NCI-H1417 (cell line): ENCODE results near the gene ADAMTSL2.

ENCODE experiments used
- DNase-seq, 3 experiments: peaks; one replicate each; lab custom pipeline; 2025; lab: John Stamatoyannopoulos, UW

Gene ADAMTSL2

DNA sequence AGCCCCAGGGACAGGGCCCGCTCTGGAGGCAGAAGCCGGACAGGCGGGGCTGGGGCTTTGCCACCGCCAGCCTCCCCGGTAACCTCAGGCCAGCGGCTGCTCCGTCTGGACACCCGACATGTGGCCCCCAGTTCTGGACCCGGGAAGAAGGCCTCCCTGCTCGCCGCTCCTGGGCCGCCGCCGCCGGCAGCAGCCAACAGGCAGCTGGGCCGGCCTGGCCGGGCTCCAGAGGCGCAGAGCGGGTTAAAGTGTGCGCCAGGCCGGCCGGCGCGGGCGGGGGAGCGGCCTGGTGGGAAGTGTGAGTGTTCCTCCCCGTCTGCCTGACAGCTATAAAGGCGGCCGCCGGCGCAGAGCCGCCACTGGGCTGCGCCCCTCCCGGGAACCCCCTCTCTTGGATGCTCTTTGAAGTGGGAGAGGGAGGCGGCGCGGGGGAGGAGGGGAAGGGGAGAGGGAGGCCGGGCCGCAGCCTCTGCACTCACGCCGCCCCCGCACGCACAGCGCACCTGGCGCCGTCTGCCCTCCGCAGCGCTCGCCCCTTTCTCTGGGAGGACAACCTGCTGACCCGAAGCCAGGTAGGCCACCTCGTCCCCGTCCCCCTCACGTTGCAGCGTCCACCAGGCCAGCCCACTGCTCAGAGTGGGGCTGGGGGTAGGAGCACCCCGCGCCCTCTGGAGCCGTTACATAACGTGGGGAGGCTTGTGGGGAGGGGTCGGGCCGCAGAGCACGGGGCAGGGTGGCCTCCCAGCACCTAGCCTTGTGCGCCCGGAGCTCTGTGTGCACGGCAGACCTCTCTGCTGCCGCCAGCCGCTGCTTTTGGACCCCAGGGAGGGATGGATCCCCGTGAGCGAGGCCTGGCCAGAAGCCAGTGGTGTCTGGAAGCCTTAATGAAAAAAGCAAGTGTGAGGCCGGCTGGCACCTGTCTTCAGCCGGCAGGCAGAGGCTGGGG is at the start of gene ADAMTSL2:
TSS of gene ADAMTSL2 (plus strand) at position 359 of the 946 bp plus-strand sequence. CDS start 2,009 bp downstream, outside the sequence.
- peak; percentile 66 to 93 (median 91) for DNase-seq

DNA sequence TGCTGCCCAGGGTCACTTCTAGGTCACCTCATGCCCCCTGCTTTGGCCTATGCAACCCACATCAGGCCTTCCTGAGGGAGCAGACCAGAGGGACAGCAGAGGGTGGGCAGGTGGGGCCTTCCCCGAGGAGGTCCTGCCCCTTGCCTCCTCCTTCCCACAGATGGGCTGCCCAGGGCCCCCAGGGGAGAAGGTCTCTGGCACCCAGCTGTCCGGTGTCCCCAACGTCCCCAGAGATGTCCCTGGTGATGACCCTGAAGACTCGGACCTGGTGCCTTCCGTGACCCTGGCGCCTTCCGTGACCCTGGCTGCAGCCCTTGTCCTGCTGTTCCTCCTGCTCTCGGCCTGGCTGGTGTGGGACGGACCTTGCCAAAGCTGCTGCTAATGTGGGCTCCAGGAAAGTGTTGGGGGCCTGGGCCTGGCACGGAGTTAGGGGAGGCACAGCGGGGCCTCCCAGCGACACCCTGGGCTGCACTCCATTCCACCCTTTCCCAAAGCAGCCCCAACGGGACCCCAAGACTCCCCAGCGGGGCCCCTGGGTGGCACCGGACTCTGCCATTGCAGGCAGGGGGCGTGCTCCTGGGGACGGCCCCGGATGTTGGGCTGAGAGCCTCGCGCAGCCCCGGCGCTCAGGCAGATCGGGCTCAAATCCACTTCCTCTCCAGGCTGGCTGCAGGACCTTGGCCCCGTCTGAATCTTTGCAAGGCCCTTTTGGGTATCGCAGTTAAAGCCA is 48.8 kb upstream of the ADAMTSL2 start:
- DNase-seq: no peak

DNA sequence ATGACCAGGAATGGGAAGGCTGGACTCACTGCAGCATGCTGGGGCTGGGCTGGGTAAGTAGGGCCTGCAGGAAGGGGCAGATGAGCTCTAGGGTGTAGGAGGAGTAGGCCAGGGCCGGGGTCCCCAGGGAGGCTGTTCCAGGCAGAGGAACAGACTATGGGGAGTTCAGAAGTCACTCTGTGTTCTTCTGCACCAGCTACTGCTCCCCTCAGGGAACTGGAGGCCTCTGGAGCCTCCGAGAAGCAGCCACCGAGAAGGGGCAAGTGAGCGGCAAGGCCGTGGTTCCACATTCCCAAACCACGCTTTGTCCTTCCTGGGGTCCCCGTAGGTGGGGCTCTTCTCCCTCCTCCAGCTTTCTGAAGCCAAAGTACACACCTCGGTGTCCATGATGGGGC is 47.2 kb upstream of the ADAMTSL2 start:
- no peak for DNase-seq

DNA sequence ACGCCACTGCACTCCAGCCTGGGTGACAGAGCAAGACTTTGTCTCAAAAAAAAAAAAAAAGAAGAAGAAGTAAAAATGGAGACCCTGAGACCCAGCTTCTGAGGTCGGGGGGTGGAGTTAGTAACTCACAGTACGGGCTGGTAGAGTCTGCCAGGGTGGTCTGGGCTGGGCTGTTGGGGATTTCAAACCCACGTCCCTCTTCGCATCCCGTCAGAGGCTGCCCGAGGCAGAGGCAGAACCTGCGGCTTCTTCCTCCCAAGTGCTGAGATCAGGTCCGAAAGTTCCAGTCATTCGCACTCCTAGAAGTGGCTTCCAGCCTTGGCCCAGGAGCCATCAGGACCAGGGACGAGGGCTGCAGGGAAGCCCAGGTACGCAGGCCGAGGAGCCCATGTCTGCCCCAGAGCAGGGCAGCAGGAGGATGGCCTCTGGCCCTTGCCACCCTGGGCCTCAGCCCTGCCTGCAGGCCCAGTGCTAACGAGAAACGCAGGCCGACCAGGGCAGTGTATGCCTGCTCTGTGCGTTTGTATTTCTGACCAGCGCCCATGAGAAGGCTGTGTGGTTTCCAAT is 45.7 kb upstream of the ADAMTSL2 start:
- no peak for DNase-seq

DNA sequence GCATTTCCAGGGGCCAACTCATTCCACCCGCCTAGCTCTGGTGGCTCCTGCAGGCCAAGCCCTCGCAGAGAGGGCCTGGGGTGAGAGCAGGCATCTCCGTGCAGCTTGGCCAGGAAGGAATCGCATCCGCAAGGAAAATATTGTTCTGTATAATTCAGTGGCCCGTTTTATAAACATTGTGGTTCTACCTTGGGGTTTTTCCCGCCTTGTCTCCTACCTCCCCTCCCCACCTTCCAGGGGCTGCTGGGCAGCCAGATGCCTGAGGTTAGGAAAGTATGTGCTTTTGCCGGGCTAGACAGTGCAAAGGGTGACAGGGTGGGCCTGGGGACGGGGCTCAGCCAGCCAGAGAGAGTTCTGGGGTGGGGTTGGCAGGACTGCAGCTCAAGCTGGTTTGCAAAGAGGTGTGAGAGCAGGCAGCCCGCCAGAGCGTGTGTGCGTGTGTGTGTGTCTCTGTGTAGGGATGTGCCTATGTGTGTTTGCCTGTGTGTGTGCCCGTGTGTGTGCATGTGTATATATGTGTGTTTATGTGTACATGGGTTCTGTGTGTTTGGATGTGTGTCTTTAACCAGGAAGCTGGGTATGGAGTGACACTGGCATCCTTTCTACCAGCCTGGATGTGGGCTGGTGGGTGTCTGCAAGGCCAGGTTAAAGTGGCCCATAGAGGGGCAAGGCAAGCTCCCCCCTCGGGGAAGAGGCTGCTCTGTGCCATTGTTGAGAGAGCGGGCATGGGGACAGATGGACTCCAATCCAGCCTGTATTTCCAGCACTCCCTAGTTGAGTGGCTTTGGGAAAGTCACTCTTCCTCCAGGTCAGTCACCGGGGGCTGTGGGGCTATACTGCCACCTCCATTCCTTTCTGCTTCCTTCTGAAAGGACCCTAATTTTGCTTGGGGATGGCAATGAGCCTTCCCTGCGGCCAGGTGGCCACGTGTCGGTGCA is 45.0 kb upstream of the ADAMTSL2 start:
- DNase-seq: no peak

DNA sequence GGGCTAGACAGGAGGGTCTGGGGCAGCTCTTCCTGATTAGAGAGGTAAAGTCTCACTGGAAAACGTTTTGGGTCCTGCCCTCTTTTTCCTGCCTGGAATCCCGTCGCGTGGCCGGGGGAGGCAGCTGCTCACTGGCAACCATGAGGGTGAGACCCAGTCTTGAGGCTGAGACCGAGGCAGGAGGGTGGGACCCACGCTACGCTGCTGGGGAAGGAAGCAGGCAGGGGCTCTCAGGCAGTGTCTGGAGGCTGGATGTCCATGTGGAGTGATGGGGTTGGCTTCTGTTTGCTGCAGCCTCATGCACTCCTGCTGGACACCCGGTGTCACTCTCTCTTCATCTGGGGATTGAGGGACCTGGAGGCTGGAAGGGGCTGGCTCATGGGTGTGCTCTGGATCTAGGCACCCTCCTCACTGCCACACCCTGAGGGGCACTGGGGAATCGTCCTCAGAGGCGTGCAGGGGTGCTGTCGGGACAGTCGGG is 44.3 kb upstream of the ADAMTSL2 start:
- DNase-seq: peak in 1 of 3 experiments; percentile 20

DNA sequence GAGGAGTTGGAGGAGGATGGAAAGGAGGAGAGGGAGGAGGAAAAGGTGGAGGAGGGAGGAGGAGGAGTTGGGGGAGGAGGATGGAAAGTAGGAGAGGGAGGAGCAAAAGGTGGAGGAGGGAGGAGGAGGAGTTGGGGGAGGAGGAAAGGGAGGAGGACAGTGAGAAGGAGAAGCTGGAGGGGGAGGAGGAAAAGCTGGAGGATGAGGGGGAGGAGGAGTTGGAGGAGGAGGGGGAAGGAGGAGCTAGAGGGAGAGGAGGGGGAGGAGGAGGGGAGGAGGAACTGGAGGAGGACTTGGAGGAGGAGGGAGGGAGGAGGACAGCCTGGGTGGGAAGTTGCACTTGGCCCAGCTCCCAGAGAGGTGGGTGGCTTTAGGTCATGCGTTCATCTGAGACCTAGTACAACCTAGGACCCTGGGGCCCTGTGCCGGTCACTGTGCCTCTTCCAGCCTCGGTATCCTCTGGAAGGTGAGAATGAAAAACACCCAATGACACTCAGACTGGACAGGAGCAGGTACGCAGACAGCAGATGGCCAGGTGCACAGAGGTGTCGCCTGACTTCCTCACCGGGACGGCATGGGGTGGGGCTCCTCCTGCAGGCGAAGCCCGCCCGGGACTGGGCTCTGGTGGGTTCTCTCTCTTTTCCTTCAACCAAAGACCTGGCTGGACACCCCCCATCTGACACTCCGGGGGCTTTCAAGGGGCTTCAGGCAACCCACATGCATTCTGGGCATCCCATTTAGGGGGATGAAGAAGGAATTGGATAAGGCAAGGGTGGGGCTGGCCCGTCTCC is 43.4 kb upstream of the ADAMTSL2 start:
- no peak for DNase-seq

DNA sequence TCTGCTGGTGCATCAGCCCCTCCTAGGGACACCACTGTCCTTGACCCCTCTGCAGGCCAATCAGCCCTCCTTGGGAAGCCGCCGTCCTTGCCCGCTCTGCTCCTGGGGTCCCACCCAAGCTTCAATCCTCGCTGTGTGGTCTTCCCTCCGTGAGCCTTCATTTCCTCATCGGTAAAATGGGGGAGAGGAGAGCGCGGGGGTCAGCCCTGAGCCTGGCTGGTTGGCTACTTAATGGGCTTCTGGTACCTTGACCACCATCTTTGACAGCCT is 42.9 kb upstream of the ADAMTSL2 start:
- DNase-seq: no peak

DNA sequence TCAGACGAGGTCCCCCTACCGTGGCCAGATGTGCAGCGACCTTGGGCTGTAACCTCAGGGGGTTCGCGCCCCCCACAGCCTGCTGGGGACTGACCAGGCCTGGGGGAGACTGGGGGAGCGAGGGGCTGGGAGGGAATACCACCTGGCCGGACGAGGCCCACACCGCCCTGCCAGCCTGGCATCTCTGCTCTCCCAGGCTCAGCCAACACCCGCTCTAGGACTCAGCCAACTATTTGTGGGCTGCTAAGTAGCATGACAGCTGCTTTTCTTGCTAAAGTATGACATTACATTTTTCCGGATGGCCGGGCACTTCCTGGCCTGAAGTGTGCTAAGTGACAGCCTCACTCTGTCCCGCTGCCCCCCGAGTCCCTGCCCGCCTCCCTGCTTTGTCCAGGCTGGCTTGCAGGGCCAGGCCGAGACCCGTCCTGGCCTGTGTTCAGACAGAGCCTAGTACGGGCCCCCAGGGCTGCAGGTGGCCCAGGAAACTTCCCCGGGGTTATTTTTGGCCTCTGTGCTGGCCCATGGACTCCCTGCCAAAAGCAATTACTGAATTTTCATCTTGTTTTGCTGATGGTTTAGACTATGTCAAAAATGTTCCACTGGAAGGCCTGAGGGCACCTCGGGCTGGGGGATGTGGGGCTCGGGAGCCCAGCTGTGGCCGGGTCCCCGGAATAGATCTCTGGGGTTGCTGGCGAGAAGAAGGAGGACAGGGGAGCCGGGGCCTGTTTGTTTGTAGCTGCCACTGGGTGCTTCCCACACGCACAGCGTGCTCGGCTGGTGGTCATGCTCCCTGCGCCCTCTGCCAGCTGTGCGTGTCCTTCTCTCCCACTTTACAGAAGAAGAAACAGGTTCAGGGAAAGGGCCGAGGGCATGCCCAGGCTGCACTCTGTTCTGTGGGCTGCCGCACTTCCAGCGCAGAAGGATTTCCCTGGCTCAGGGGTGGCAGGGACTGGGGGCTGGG is 42.2 kb upstream of the ADAMTSL2 start:
- DNase-seq: peak in 1 of 3 experiments; percentile 20

DNA sequence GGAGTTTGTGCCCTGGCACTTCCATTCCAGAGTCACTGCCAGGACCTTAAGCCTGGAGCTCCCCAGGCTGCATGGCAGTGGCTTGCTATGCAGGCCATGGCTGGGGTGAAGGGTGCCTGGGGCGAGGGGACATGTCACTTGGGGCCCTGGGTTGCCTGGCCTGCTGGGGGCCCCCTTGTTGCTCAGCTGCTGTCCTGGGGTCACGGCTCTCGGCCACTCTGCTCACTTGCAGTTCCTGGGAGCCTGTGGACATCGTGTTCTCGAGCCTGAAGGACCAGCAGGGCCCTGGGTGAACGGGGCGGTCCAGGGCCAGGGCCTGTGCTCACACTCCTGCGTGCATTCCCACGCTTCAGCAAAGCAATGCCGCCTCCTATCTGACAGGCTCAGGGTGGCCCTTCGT is 41.1 kb upstream of the ADAMTSL2 start:
- DNase-seq: no peak

DNA sequence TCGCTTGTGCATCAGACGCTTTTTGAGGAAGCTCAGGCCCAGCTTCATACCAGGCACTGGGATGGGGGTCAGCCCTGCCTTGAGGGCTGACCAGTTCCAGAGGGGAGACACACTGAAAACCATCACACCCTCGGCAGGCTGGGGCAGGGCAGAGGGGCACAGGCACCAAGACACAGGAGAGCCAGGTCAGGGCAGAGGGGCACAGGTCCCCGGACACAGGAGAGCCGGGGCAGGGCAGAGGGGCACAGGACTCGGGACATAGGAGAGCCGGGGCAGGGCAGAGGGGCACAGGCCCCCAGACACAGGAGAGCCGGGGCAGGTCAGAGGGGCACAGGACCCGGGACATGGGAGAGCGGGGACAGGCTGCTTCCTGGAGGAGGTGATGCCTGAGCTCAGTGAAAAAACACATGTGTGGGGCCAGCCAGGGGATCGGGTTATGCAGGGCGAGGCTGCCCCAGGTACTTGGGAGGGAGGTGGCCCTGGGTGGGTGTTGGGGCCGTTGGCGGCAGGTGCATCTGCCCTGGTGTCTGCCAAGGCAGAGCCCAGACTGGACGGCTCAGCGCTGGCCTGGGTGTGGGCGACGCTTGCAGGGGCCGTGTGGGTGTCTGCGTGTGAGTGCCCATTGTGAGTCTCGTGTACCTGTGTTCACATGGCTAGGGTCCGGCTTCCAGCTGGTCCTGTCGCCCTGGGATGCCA is 40.5 kb upstream of the ADAMTSL2 start:
- no peak for DNase-seq

DNA sequence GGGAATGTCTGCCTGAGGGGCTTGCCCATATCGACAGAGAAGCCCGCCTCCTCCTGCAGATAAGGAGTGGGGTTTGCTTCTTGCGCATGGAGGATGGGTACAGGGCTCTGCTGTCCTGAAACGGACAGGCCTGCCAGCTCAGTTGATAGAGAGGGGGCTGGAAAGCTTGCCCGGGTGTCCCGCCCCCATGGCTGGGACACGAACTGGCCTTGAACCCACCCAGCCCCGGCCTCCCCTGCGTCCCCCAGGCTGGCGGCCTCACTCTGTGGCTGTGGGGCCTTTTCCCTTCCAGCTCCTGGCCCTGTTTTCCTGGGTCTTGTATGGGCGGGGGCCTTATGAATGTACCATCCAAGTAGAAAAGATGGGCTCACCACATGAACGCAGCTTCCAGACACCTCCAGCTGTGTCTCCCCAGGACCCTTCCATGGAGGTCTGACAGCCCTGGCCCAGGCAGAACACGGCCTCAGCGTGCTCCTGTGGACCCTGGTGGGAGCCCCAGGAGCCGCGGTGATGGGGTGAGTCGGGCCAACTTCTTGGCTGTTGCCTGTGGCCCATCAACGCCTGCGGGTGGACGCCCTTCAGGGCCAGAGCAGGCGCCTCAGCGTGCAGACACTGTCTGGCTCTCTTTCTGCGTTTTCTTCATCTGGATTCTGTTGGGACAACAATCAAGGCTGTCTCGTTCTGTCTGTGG is 39.7 kb upstream of the ADAMTSL2 start:
- no peak for DNase-seq

DNA sequence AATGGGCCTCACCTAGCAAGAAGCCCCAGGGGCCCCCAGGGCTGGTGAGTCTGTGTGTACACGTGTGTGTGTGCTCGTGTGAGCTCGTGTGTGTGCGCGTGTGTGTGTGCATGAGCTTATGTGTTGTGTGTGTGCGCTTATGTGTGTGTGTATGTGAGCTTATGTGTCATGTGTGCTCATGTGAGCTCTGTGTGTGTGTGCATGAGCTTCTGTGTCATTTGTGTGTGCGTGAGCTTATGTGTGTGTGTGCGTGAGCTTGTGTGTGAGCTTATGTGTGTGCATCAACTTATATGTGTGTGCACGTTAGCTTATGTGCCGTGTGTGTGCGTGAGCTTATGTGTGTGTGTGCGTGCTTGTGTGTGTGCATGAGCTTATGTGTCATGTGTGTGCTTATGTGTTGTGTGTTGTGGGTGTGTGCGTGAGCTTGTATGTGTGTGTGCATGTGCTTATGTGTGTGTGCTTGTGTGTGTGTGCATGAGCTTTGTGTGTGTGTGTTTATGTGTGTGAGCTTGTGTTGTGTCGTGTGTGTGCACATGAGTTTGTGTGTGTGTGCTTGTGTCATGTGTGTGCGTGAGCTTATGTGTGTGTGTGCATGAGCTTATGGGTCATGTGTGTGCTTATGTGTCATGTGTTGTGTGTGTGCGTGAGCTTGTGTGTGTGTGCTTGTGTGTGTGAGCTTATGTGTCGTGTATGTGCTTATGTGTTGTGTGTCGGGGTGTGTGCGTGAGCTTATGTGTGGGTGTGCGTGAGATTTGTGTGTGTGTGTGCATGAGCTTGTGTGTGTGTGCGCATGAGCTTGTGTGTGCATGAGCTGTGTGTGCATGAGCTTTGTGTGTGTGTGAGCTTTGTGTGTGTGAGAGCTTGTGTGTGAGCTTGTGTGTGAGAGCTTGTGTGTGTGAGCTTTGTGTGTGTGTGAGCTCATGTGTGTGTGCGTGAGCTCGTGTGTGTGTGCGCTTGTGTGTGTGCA is 38.9 kb upstream of the ADAMTSL2 start:
- DNase-seq: no peak

DNA sequence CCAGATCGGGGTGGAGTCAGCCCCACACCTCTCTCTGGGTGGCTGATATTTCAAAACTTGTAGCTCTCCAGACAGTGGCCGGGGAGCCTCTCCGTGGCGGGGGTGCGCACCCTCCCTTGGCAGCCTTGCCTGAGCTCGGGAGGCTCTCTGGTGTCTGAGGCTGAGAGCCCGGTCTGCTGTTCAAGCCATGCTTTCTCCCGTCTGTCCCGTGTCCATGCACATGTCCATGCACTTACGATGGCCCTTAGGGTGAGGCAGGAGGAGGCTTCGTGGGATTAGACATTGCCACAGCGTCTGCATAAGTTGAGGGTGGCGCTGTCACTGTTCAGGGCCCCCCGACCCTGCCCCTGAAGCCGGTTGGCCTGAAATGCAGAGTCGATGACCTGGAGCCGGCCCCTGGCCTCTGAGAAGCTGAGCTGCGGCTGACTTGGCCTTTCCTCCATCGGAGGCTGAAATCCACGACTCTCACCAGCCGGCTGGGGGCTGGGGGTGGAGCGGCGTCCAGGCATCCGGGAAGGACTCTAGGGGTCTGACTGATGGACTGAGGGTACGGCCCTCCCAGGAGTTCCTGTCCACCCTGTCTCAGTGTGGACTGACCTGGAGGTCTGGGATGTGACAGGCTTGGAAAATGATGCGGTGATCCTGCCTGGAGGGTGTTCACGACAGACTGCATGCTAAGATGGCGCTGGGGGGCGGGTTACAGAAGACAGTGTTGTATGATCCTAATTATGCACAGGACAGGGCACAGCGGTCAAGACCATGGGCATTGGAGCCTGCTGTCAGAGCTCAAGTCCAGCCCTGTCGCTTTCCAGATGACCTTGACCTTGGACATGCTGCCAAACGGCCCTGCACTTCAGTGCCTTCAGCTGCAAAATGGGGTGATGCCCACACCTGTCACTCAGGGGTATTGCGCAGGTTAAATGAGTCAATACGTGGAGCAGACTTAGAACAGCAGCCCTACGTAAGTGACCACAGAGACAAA is 37.4 kb upstream of the ADAMTSL2 start:
- no peak for DNase-seq

DNA sequence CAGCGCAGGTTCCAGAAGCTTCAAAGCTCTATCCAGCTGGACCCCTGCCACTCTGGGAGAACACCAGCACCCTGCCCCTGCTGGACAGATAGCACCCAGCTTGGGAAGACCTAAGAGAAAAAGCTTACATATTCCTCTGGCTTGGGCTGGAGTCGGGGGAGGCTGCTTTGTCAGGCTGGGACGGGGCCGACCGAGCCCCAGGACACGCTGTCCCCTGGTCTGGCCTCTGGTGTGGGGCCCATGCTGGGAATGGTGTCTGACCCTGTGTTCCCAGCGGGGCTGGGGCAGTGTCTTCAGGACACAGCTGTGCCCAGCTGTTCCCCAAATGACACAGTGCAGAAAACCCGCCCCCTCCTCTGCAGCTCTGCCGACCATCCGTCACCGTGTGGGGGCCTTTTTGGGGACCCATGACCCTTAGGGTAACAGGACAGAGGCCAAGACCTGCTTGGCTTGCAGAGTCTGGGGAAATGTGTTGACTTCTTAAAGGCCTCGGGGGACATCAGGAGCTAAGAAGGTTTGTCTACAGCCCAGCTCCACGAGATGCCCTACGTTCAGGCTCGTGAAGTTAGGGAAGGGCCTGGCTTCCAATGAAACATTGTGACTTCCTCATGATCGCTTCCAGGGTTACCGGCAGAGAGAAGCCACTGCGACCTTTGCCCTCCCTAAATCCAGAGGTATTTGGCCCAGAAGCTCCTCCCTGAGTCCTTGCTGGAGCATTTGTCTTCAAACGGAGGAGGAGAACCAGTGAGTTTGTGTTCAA is 35.2 kb upstream of the ADAMTSL2 start:
- DNase-seq: no peak
